A549 (cell line): ENCODE measurements around the gene EXOSC1. TPM values are rescaled to one million over a fixed set of nuclear protein-coding genes. Genes with fewer than 3 reads are reported as not detected.

Experiments used
- ATAC-seq, 2 experiments: fragments of 200-7000 bp in 1 of 2; fragments of >200 bp in 1 of 2; cut with Nextera tagmentation in 1 of 2; cut with Tn5 transposase in 1 of 2; 3 replicates each; pipeline versions ENCODE4 v1.8.0 to v1.9.1; 2018 to 2020; ENCODE audit warnings: mild to moderate bottlenecking in 1 of 2, moderate library complexity in 1 of 2
- CTCF ChIA-PET: fragments of 300-600 bp; sonication (Branson Sonifier 250); formaldehyde crosslinking; extraction: SDS; loops from one replicate; lab custom pipeline; 2021; ENCODE audit warnings: antibody characterized with exemption, inconsistent platforms; lab: Yijun Ruan, JAX
- POLR2A ChIA-PET: fragments of 350-600 bp; formaldehyde crosslinking; extraction: SDS; loops from one replicate; lab custom pipeline; 2021; ENCODE audit warnings: antibody characterized with exemption, inconsistent platforms; lab: Yijun Ruan, JAX
- DNase-seq, 2 experiments: peaks; one replicate each; pipeline versions ENCODE4 v3.0.0 to v3.0.0-alpha.2; 2011 to 2016; ENCODE audit warnings: low read depth in 1 of 2, low spot score in 1 of 2
- FAIRE-seq: peaks from 2 replicates; lab custom pipeline; 2011; peaks lifted over from hg19 to GRCh38; lab: Jason Lieb, UNC
- H3K27ac ChIP-seq, 2 experiments: fragments of >200 bp; sonication (Bioruptor Twin); formaldehyde crosslinking; 3 replicates each; pipeline ENCODE4 v1.5.1; 2016 to 2017
- H3K4me1 ChIP-seq: fragments of >200 bp; sonication (Bioruptor Twin); formaldehyde crosslinking; 3 replicates; pipeline ENCODE4 v1.6.1; 2016
- H3K4me2 ChIP-seq: fragments of >200 bp; sonication (Bioruptor Twin); formaldehyde crosslinking; 3 replicates; pipeline ENCODE4 v1.6.1; 2016
- H3K4me3 ChIP-seq: fragments of >200 bp; sonication (Bioruptor Twin); formaldehyde crosslinking; 3 replicates; pipeline ENCODE4 v1.5.1; 2016
- H3K9me3 ChIP-seq: fragments of >200 bp; sonication (Bioruptor Twin); formaldehyde crosslinking; 3 replicates; pipeline ENCODE4 v1.6.1; 2016
- ATOH8 ChIP-seq: fragments of 250-450 bp; sonication (Bioruptor Pico); IDR thresholded peaks from 2 replicates; pipeline ENCODE4 v1.5.0; 2020; ENCODE audit warnings: low read depth, mild to moderate bottlenecking, moderate library complexity
- BHLHE40 ChIP-seq: IDR thresholded peaks from 2 replicates; pipeline ENCODE4 v1.6.1; 2012; ENCODE audit warnings: low read depth, low read length, inconsistent platforms
- CEBPB ChIP-seq, 2 experiments: fragments of >200 bp in 1 of 2; sonication (Bioruptor Twin) in 1 of 2; formaldehyde crosslinking in 1 of 2; IDR thresholded peaks; 2 replicates each; pipeline ENCODE4 v1.6.1; 2012 to 2016
- CTCF ChIP-seq: fragments of >200 bp; sonication (Bioruptor Twin); formaldehyde crosslinking; IDR thresholded peaks from 3 replicates; pipeline ENCODE4 v1.5.1; 2016
- E2F6 ChIP-seq: IDR thresholded peaks from 2 replicates; pipeline ENCODE4 v1.6.1; 2012; ENCODE audit warnings: low read depth, borderline replicate concordance
- EHF ChIP-seq: fragments of 250-450 bp; sonication (Bioruptor Pico); IDR thresholded peaks from 2 replicates; pipeline ENCODE4 v1.5.0; 2020; ENCODE audit warnings: mild to moderate bottlenecking
- FOSL2 ChIP-seq, 2 experiments: fragments of 450-650 bp in 1 of 2; fragments of >200 bp in 1 of 2; sonication (Bioruptor Twin) in 1 of 2; formaldehyde crosslinking; IDR thresholded peaks; 2 replicates each; pipeline versions ENCODE4 v1.5.0 to v1.6.1; 2016 to 2020; ENCODE audit warnings: mild to moderate bottlenecking in 1 of 2, moderate library complexity in 1 of 2
- HDAC2 ChIP-seq: fragments of 200-600 bp; sonication (generic); IDR thresholded peaks from 2 replicates; pipeline ENCODE4 v1.6.1; 2016
- MAX ChIP-seq: IDR thresholded peaks from 2 replicates; pipeline ENCODE4 v1.6.1; 2012
- PHF8 ChIP-seq: fragments of 200-600 bp; sonication (generic); IDR thresholded peaks from 2 replicates; pipeline ENCODE4 v1.6.1; 2016; ENCODE audit warnings: low read depth, mild to moderate bottlenecking, antibody characterized with exemption, moderate library complexity, borderline replicate concordance
- RAD21 ChIP-seq, 2 experiments: fragments of >200 bp in 1 of 2; sonication (Bioruptor Twin) in 1 of 2; formaldehyde crosslinking in 1 of 2; IDR thresholded peaks in 1 of 2; conservative IDR thresholded peaks in 1 of 2; 2 replicates in 1 of 2; 3 replicates in 1 of 2; pipeline ENCODE4 v1.6.1; 2012 to 2018; ENCODE audit warnings: inconsistent platforms in 1 of 2
- RARB ChIP-seq: fragments of 250-450 bp; sonication (Bioruptor Pico); IDR thresholded peaks from 2 replicates; pipeline ENCODE4 v1.8.0; 2021; ENCODE audit warnings: mild to moderate bottlenecking, moderate library complexity
- ZFP36 ChIP-seq: fragments of 450-650 bp; IDR thresholded peaks from 2 replicates; pipeline ENCODE4 v1.6.1; 2014; ENCODE audit warnings: borderline replicate concordance; ENCODE audit not compliant: partially characterized antibody
- ZNF302 ChIP-seq: fragments of 250-450 bp; sonication (Bioruptor Pico); IDR thresholded peaks from 2 replicates; pipeline ENCODE4 v1.9.0; 2021; ENCODE audit warnings: inconsistent platforms, mild to moderate bottlenecking, moderate library complexity
- ZSCAN20 ChIP-seq: fragments of 250-450 bp; sonication (Bioruptor Pico); IDR thresholded peaks from 2 replicates; pipeline ENCODE4 v1.8.0; 2022; ENCODE audit warnings: mild to moderate bottlenecking, moderate library complexity
- WGBS: methylation state at CpG from one replicate; pipeline ENCODE4 v1.1.6; 2017; ENCODE audit errors: missing lambda C conversion rate; 5-methylcytosine and 5-hydroxymethylcytosine counted together
- polyA plus RNA-seq, 4 experiments: library from polyadenylated mRNA; depleted of rRNA in 3 of 4; stranded (reverse); fragments of >200 nt; fragmentation: RNase III in 1 of 4; extraction: RNeasy Plus Mini Kit Qiagen cat#74134 plus additional on column Dnase treatment in 1 of 4; gene quantifications; 2 replicates in 3 of 4; 3 replicates in 1 of 4; pipeline ENCODE4 v1.2.3, GENCODE V29; 2011 to 2017

EXOSC1 gene
- polyA plus RNA-seq, 2 of the 4 experiments (the other 2 are of a cell fraction), result 54.8 to 64.0 TPM

GRCh38 chr10:97456034-97456685 is 10.4 kb upstream of the EXOSC1 start:
- ChIA-PET CTCF (interaction anchor here (0.9 to 12.9 kb wide), 7 partner anchors 11 to 156 kb away, joined by 3 to 218 read pairs (median 4); partner anchors contain the start of gene ANKRD2), POLR2A (no interaction called here)
- Histone ChIP-seq H3K4me2 (no peak overlapping the region), H3K9me3 (no peaks in the 10 kb centered on the region), H3K4me1 (no peaks in the 10 kb centered on the region), H3K4me3 (no peak overlapping the region), H3K27ac (no peak overlapping the region)
- WGBS, result 87% methylated on average over 5 of the region's 5 CpGs
- no peak for ATAC-seq
- no peak for TF ChIP-seq RARB
- TF ChIP-seq FOSL2 (IDR thresholded peaks at IDR 0.05), result no peak
- no peak for TF ChIP-seq FOSL2 (CRISPR knock-in tag; IDR thresholded peaks at IDR 0.05)
- no peak for TF ChIP-seq EHF (CRISPR knock-in tag)
- TF ChIP-seq CTCF, result no peak
- no peak for DNase-seq
- no peak for FAIRE-seq

- ATAC-seq (peak in 1 of 2 experiments; percentile 16; a peak in 1 of 6 replicates), DNase-seq (no peak), FAIRE-seq (no peak)
- Histone ChIP-seq H3K4me3 (no peak overlapping the region), H3K4me1 (no peaks in the 10 kb centered on the region), H3K4me2 (no peak overlapping the region), H3K27ac (no peak overlapping the region), H3K9me3 (no peaks in the 10 kb centered on the region)
- POLR2A ChIA-PET, result interaction anchor here (1.1 kb wide), 1 partner anchor 10 kb away, joined by 4 read pairs; no protein-coding TSS in a partner anchor
- CTCF ChIA-PET, result interaction anchor here (0.5 to 6.9 kb wide), 8 partner anchors 9 to 158 kb away, joined by 3 to 58 read pairs (median 4); no protein-coding TSS in a partner anchor
- WGBS, result 84% methylated on average over 3 of the region's 3 CpGs
- TF ChIP-seq BHLHE40, result no peak
- TF ChIP-seq, all 56 proteins: peak for 0
These were observed 8.7 kb upstream of the EXOSC1 start for GRCh38 chr10:97454330-97455036.

- Histone ChIP-seq H3K4me3 (no peak overlapping the region), H3K4me2 (no peak overlapping the region), H3K4me1 (peaks cover 14% of the 10 kb centered on the region; the same call in 2 of the 3 replicates), H3K27ac (no peak overlapping the region), H3K9me3 (no peaks in the 10 kb centered on the region)
- ATAC-seq (no peak), FAIRE-seq (no peak), DNase-seq (no peak)
- ChIA-PET CTCF (interaction anchor here (0.6 to 6.9 kb wide), 7 partner anchors 9 to 576 kb away, joined by 3 to 58 read pairs (median 6); no protein-coding TSS in a partner anchor), POLR2A (no interaction called here)
- TF ChIP-seq RAD21 (conservative IDR thresholded peaks at IDR 0.05 in 1 of 2, IDR thresholded peaks at IDR 0.05 in 1 of 2) (no peak), ZSCAN20 (CRISPR knock-in tag) (no peak), ZFP36 (no peak), CEBPB (IDR thresholded peaks at IDR 0.05) (no peak), ATOH8 (no peak), PHF8 (no peak), E2F6 (no peak), HDAC2 (no peak), MAX (no peak), ZNF302 (no peak)
- WGBS, result 84% methylated on average over 6 of the region's 6 CpGs
These were observed 6.5 kb upstream of the EXOSC1 start for GRCh38 chr10:97452352-97452751.
